Measurements from ENCODE around the gene ARHGAP27.

The ARHGAP27 gene

DNA sequence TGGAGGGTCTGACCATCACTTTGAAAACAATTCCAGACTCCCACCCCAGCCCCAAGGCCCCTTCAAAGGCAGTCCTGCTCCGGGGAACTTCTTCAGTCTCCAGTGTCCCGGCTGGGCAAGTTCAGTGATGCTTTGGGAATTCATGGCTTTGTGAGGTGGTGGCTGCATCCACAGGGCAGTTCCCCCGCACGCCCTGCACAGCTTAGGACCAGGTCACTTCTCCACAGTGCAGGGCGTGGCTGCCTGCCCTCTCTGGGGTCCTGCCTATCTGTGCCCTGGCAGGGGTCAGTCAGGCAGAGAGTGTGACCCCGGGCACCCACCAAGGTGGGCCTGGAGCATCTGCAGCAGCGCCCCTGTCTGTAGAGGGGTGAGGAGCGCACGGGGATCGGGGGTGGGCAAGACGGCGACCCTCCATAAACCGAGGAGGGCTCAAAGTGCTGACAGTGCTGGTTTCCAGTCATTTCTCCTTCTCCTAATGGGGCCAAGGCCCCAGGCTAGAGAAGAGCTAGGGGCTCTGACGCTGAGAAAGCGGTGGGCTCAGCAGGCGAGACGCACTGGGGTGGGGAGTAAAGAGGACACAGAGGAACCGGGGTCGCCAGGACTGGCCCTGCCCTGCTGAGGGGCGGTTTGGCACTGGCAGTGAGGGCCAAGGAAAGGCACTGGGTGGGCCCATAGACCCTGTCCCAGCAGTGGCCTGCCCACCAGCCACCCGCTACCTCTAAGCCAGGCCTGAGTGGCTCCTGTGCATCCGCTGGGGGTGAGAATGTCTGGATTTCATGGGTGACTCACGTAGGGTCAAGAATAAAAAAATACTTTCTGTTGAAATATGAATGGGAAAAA is 4.2 kb upstream of the ARHGAP27 start:
- no peak for TF ChIP-seq RAD21 (IDR thresholded peaks at IDR 0.05; ENCODE audit: low read depth)
- no peak for TF ChIP-seq NFIC (IDR thresholded peaks at IDR 0.05)
- no peak for TF ChIP-seq ZBTB7A (IDR thresholded peaks at IDR 0.05; ENCODE audit: low read depth)
- TF ChIP-seq FOXM1 (IDR thresholded peaks at IDR 0.05; ENCODE audit: borderline replicate concordance, low read depth): no peak
- no peak for TF ChIP-seq EGR1 (IDR thresholded peaks at IDR 0.05)

DNA sequence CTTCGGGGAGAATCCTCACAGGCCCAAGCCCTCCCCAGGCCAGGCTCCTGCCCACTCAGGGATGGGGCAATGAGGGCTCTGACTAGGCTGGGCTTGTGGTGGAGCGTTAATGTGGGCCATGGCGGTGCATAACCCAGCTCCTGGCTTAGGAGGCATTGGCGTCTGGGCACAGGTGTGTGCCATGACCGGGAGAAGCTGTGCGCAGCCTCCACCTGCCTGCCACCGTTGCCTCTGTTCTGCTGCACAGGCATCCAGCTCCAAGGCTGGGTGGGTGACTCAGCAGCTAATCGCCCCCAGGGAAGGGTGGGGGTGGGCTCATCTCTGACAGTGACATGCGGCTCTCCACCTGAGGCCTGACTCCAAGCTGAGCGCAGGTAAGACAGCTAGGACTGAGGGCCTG is 3.5 kb upstream of the ARHGAP27 start:
- no peak for TF ChIP-seq CEBPB (IDR thresholded peaks at IDR 0.05)
- TF ChIP-seq, protein P1, sequence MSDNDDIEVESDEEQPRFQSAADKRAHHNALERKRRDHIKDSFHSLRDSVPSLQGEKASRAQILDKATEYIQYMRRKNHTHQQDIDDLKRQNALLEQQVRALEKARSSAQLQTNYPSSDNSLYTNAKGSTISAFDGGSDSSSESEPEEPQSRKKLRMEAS (IDR thresholded peaks at IDR 0.05): no peak
- no peak for TF ChIP-seq REST (IDR thresholded peaks at IDR 0.05; ENCODE audit: low read depth)
- no peak for TF ChIP-seq TCF12 (IDR thresholded peaks at IDR 0.05; ENCODE audit: low read depth)
- TF ChIP-seq FOXM1 (IDR thresholded peaks at IDR 0.05; ENCODE audit: borderline replicate concordance, low read depth): no peak
- TF ChIP-seq RAD21 (IDR thresholded peaks at IDR 0.05; ENCODE audit: low read depth): no peak
- TF ChIP-seq YY1 (IDR thresholded peaks at IDR 0.05; ENCODE audit: low read depth): no peak
- no peak for TF ChIP-seq TAF1 (IDR thresholded peaks at IDR 0.05; ENCODE audit: low read depth)
- TF ChIP-seq NFIC (IDR thresholded peaks at IDR 0.05): no peak
- TF ChIP-seq EP300 (IDR thresholded peaks at IDR 0.05; ENCODE audit: borderline replicate concordance): no peak
- no peak for TF ChIP-seq ZBTB7A (IDR thresholded peaks at IDR 0.05; ENCODE audit: low read depth)
- TF ChIP-seq EGR1 (IDR thresholded peaks at IDR 0.05): no peak
- no peak for TF ChIP-seq CREB1 (IDR thresholded peaks at IDR 0.05; ENCODE audit: low read depth)
- TF ChIP-seq TEAD4 (IDR thresholded peaks at IDR 0.05): no peak
- TF ChIP-seq, protein P2, sequence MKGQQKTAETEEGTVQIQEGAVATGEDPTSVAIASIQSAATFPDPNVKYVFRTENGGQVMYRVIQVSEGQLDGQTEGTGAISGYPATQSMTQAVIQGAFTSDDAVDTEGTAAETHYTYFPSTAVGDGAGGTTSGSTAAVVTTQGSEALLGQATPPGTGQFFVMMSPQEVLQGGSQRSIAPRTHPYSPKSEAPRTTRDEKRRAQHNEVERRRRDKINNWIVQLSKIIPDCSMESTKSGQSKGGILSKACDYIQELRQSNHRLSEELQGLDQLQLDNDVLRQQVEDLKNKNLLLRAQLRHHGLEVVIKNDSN (IDR thresholded peaks at IDR 0.05): no peak

GRCh38 chr17:45435481-45435880 is 2.8 kb upstream of the ARHGAP27 start:
- TF ChIP-seq TEAD4 (IDR thresholded peaks at IDR 0.05) (no peak), FOXM1 (IDR thresholded peaks at IDR 0.05; ENCODE audit: borderline replicate concordance, low read depth) (no peak), ZBTB7A (IDR thresholded peaks at IDR 0.05; ENCODE audit: low read depth) (no peak), EGR1 (IDR thresholded peaks at IDR 0.05) (no peak), REST (IDR thresholded peaks at IDR 0.05; ENCODE audit: low read depth) (no peak), YY1 (IDR thresholded peaks at IDR 0.05; ENCODE audit: low read depth) (no peak), RAD21 (IDR thresholded peaks at IDR 0.05; ENCODE audit: low read depth) (no peak), CREB1 (IDR thresholded peaks at IDR 0.05; ENCODE audit: low read depth) (no peak), EP300 (IDR thresholded peaks at IDR 0.05; ENCODE audit: borderline replicate concordance) (no peak), TCF12 (IDR thresholded peaks at IDR 0.05; ENCODE audit: low read depth) (no peak), NFIC (IDR thresholded peaks at IDR 0.05) (no peak), TAF1 (IDR thresholded peaks at IDR 0.05; ENCODE audit: low read depth) (no peak), CEBPB (IDR thresholded peaks at IDR 0.05) (no peak)
- TF ChIP-seq, protein P2 (IDR thresholded peaks at IDR 0.05): no peak
- TF ChIP-seq, protein P1 (IDR thresholded peaks at IDR 0.05): no peak

DNA sequence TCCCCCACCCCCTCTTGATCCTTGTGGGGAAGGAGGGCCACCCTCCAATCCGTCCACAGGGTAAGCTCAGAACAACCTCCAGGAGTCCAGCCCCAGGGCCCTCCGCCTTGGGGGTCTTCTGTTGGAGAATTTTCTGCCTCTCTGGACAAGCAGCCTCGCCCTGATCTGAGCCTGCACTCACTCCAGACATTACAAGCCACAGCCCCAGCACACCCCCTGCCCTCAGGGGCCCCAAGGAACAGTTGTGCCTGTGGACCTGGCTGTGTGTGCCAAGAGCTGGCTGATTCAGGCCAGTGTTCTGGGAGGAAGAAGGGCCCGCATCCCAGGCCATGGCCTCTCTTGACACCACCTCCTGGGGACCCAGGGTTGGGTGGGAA is 477 bp upstream of the ARHGAP27 start:
- TF ChIP-seq YY1 (IDR thresholded peaks at IDR 0.05; ENCODE audit: low read depth): no peak
- no peak for TF ChIP-seq REST (IDR thresholded peaks at IDR 0.05; ENCODE audit: low read depth)
